ENCODE results near the gene PLD4.
"Not testable (repeated sequence)": the region's sequence is repeated elsewhere in the genome, so short reads cannot be mapped to it uniquely, and the experiment has no call there.

Gene PLD4

DNA sequence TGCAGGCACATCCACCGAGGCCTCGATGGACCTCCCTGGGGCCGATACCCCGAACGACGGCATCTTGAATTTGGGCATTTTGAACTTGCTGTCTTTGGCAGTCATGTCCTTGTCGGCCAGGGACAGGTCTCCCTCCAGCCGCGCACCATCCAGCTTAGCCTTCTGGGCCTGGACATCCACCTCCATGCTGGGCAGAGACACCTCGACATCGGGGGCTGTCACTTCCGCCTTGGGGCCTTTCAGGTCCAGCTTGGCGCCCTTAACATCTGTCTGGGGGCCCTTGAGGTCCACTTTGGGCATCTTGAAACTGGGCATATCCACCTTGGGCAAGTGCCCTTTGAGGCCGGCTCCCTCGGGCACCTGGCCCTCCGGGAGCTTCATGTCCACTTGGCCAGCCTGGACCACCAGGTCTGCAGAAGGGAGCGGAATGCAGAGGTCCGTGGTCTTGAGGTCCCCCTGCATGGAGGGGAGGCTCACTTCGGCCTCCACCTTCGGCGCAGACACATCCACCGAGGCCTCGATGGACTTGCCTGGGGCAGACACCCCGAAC, 24.8 kb downstream of the PLD4 start:
- H3K4me1 ChIP-seq (ENCODE audit: insufficient read depth, low read length); H3K4me3 ChIP-seq (ENCODE audit: low read length); H3K27ac ChIP-seq (ENCODE audit: low read length); H3K9me3 ChIP-seq (ENCODE audit: insufficient read depth, low read depth, low read length); H3K27me3 ChIP-seq (ENCODE audit: insufficient read depth, low read length); H3K9ac ChIP-seq (ENCODE audit: low read depth, low read length); H3K36me3 ChIP-seq (ENCODE audit: insufficient read depth, low read depth, low read length): not testable (repeated sequence)

DNA sequence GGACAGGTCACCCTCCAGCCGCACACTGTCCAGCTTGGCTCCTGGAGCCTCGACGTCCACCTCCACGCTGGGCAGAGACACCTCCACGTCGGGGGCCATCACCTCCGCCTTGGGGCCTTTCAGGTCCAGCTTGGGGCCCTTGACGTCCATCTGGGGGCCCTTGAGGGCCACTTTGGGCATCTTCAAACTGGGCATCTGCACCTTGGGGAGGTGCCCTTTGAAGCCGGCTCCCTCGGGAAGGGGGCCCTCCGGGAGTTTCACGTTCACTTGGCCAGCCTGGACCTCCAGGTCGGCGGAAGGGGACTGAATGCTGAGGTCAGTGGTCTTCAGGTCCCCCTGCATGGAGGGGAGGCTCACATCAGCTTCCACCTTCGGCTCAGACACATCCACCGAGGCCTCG, 25.3 kb downstream of the PLD4 start:
- H3K27me3 ChIP-seq (ENCODE audit: insufficient read depth, low read length), result no peaks in the 10 kb centered on the region
- no peaks in the 10 kb centered on the region for H3K4me1 ChIP-seq (ENCODE audit: insufficient read depth, low read length)
- H3K9me3 ChIP-seq (ENCODE audit: insufficient read depth, low read depth, low read length), result peaks cover 6% of the 10 kb centered on the region; the same call in 1 of the 2 replicates
- no peaks in the 10 kb centered on the region for H3K36me3 ChIP-seq (ENCODE audit: insufficient read depth, low read depth, low read length)
- H3K4me3 ChIP-seq (ENCODE audit: low read length), result no peak overlapping the region
- no peak overlapping the region for H3K27ac ChIP-seq (ENCODE audit: low read length)
- no peak overlapping the region for H3K9ac ChIP-seq (ENCODE audit: low read depth, low read length)

DNA sequence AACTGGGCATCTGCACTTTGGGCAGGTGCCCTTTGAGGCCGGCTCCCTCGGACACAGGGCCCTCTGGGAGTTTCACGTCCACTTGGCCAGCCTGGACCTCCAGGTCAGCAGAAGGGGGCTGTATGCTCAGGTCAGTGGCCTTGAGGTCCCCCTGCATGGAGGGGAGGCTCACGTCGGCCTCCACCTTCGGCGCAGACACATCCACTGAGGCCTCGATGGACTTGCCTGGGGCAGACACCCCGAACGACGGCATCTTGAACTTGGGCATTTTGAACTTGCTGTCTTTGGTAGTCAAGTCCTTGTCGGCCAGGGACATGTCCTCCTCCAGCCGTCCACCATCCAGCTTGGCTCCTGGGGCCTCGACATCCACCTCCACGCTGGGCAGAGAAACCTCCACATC, 26.0 kb downstream of the PLD4 start:
- H3K9me3 ChIP-seq (ENCODE audit: insufficient read depth, low read depth, low read length); H3K27ac ChIP-seq (ENCODE audit: low read length); H3K4me3 ChIP-seq (ENCODE audit: low read length); H3K9ac ChIP-seq (ENCODE audit: low read depth, low read length); H3K36me3 ChIP-seq (ENCODE audit: insufficient read depth, low read depth, low read length); H3K4me1 ChIP-seq (ENCODE audit: insufficient read depth, low read length); H3K27me3 ChIP-seq (ENCODE audit: insufficient read depth, low read length): not testable (repeated sequence)

DNA sequence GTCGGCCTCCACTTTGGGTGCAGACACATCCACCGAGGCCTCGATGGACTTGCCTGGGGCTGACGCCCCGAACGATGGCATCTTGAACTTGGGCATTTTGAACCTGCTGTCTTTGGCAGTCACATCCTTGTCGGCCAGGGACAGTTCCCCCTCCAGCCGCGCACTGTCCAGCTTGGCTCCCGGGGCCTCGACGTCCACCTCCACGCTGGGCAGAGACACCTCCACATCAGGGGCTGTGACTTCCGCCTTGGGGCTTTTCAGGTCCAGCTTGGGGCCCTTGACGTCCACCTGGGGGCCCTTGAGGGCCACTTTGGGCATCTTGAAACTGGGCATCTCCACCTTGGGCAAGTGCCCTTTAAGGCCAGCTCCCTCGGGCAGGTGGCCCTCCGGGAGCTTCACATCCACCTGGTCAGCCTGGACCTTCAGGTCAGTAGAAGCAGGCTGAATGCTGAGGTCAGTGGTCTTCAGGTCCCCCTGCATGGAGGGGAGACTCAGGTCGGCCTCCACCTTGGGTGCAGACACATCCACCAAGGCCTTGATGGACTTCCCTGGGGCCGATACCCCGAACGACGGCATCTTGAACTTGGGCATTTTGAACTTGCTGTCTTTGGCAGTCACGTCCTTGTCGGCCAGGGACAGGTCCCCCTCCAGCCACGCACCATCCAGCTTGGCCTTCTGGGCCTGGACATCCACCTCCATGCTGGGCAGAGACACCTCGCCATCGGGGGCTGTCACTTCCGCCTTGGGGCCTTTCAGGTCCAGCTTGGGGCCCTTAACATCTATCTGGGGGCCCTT, 27.4 kb downstream of the PLD4 start:
- H3K9ac ChIP-seq (ENCODE audit: low read depth, low read length); H3K9me3 ChIP-seq (ENCODE audit: insufficient read depth, low read depth, low read length); H3K4me1 ChIP-seq (ENCODE audit: insufficient read depth, low read length); H3K27me3 ChIP-seq (ENCODE audit: insufficient read depth, low read length); H3K36me3 ChIP-seq (ENCODE audit: insufficient read depth, low read depth, low read length); H3K4me3 ChIP-seq (ENCODE audit: low read length); H3K27ac ChIP-seq (ENCODE audit: low read length): not testable (repeated sequence)

DNA sequence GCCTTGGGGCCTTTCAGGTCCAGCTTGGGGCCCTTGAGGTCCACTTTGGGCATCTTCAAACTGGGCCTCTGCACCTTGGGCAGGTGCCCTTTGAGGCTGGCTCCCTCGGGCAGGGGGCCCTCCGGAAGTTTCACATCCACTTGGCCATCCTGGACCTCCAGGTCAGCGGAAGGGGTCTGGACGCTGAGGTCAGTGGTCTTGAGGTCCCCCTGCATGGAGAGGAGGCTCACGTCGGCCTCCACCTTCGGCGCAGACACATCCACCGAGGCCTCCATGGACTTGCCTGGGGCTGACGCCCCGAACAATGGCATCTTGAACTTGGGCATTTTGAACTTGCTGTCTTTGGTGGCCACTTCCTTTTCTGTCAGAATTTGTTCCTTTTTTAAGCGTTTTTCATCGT, 28.4 kb downstream of the PLD4 start:
- Histone ChIP-seq H3K36me3 (ENCODE audit: insufficient read depth, low read depth, low read length) (no peaks in the 10 kb centered on the region), H3K27ac (ENCODE audit: low read length) (no peak overlapping the region), H3K9ac (ENCODE audit: low read depth, low read length) (no peak overlapping the region), H3K27me3 (ENCODE audit: insufficient read depth, low read length) (no peaks in the 10 kb centered on the region), H3K4me1 (ENCODE audit: insufficient read depth, low read length) (no peaks in the 10 kb centered on the region), H3K4me3 (ENCODE audit: low read length) (no peak overlapping the region), H3K9me3 (ENCODE audit: insufficient read depth, low read depth, low read length) (peaks cover 2% of the 10 kb centered on the region; the same call in 1 of the 2 replicates)

DNA sequence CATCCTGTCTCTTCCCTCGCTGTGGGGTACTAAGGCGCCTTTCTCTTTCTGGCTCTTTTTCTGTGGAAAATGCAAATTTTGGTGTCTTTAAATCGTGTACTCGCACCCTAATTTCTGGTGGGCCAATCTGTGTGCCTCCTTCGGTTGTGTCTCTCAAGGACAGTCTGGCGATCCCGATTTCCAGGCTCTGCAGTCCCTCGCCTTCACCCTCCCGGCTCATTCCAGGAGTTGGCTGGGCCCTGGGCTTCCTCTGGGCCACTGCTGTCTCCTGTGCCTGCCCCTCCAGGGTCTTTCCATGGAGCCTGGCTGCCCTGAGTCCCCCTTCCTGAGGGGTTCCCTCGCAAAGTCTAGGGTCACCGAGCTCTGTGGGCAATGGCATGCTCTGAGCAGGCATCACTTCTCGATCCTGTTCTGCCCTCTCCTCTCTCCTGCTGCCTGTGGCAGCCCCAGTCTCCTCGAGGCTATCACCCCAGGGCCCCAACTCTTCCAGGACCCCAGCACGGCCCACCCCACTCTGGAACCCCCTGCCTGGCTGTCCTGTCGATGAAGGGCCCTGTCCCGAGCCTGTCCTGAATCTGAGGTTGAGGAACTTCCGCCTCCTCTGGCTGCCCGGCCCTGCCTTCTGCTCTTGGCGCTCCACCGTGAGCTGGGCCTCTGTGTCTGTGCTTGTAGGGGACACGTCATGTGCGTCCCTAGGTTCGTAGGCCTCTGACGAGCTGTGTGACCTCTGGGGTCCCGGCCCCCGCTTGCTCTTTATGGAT, 29.4 kb downstream of the PLD4 start:
- H3K9me3 ChIP-seq (ENCODE audit: insufficient read depth, low read depth, low read length), result no peaks in the 10 kb centered on the region
- H3K9ac ChIP-seq (ENCODE audit: low read depth, low read length), result no peak overlapping the region
- H3K27ac ChIP-seq (ENCODE audit: low read length), result no peak overlapping the region
- H3K4me1 ChIP-seq (ENCODE audit: insufficient read depth, low read length), result no peaks in the 10 kb centered on the region
- H3K27me3 ChIP-seq (ENCODE audit: insufficient read depth, low read length), result no peaks in the 10 kb centered on the region
- no peaks in the 10 kb centered on the region for H3K36me3 ChIP-seq (ENCODE audit: insufficient read depth, low read depth, low read length)
- no peak overlapping the region for H3K4me3 ChIP-seq (ENCODE audit: low read length)

DNA sequence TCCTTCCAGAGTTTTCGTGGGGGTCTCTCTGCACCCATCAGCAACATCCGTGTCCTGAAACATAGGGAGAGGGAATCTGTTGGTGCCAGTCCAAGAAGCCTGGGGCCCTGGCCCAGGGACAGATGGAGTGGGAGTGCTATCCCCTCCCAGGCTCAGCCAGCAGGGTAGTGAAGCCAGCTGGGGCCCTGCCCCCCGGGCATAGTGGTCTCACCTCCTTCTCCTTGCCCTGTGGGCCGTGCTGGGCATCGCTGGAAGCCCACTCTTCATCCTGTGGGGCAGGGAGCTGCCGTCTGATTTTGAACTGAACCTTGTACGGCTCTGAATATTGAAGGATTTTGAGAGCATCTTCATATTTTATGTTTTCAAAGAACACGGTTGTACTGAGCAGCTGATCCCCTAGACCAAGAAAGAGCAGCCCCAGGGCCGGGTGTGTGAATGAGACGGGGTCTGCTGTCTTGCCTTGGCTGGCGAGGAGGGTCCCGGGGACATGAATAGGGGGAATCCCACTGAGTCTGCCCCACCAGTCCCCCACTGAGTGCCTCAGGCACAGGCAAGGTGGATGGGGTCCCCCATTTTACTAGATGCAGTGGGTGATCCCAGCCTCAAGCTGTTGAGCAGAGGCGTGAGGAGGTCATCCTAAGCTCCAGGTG, 30.2 kb downstream of the PLD4 start:
- Histone ChIP-seq H3K4me1 (ENCODE audit: insufficient read depth, low read length) (no peaks in the 10 kb centered on the region), H3K27ac (ENCODE audit: low read length) (no peak overlapping the region), H3K27me3 (ENCODE audit: insufficient read depth, low read length) (no peaks in the 10 kb centered on the region), H3K9me3 (ENCODE audit: insufficient read depth, low read depth, low read length) (no peaks in the 10 kb centered on the region), H3K4me3 (ENCODE audit: low read length) (no peak overlapping the region), H3K36me3 (ENCODE audit: insufficient read depth, low read depth, low read length) (no peaks in the 10 kb centered on the region), H3K9ac (ENCODE audit: low read depth, low read length) (no peak overlapping the region)

DNA sequence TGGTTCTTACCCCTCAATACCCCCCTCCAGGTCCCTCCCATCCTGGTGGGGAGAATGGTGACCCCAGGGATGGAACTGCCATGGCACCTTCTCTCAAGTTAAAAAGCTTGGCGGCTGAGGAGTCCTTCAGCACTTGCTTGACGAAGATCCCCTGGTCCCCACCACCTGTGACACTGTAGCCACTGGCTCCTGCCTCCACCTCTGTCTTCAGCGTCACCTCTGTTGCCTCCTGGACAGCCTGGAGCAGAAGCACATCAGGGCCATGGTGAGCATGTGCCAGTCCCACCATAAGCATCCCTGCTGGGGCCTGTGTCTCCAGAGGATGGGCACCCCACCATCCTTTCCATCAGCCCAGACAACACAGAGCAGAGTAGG, 30.7 kb downstream of the PLD4 start:
- no peaks in the 10 kb centered on the region for H3K4me1 ChIP-seq (ENCODE audit: insufficient read depth, low read length)
- no peak overlapping the region for H3K9ac ChIP-seq (ENCODE audit: low read depth, low read length)
- no peak overlapping the region for H3K4me3 ChIP-seq (ENCODE audit: low read length)
- no peak overlapping the region for H3K27ac ChIP-seq (ENCODE audit: low read length)
- no peaks in the 10 kb centered on the region for H3K36me3 ChIP-seq (ENCODE audit: insufficient read depth, low read depth, low read length)
- H3K9me3 ChIP-seq (ENCODE audit: insufficient read depth, low read depth, low read length), result no peaks in the 10 kb centered on the region
- no peaks in the 10 kb centered on the region for H3K27me3 ChIP-seq (ENCODE audit: insufficient read depth, low read length)

DNA sequence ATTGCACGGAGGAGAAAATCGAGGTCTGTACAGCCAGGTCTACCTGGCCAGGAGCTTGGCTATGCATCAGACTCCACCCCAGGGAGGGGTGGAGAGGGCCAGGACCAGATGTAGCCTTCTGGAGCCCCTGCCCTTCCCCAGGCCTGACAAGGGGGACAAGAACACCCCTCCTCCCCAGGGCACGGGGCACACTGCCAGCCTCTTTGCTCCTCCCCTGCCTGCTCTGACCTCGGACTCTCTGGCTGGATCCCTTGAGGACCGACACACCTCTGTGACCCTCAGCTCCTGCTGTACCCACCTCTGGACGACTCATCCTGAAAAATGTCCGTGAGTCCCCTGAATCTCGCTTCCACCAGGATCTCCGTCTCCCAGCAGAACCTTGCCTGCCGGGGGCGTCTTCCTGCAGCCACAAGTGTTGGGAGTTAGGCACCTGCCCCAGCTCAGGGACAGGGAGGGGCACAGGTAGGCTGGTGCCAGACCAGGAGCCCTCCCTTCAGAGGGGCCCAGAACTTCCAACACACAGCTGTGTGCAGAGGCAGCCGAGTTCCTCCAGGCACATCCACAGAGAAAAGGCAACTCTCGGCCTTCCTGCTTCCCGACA, 31.7 kb downstream of the PLD4 start:
- no peaks in the 10 kb centered on the region for H3K9me3 ChIP-seq (ENCODE audit: insufficient read depth, low read depth, low read length)
- H3K4me3 ChIP-seq (ENCODE audit: low read length), result no peak overlapping the region
- no peaks in the 10 kb centered on the region for H3K27me3 ChIP-seq (ENCODE audit: insufficient read depth, low read length)
- H3K9ac ChIP-seq (ENCODE audit: low read depth, low read length), result no peak overlapping the region
- no peak overlapping the region for H3K27ac ChIP-seq (ENCODE audit: low read length)
- H3K36me3 ChIP-seq (ENCODE audit: insufficient read depth, low read depth, low read length), result no peaks in the 10 kb centered on the region
- H3K4me1 ChIP-seq (ENCODE audit: insufficient read depth, low read length), result no peaks in the 10 kb centered on the region

DNA sequence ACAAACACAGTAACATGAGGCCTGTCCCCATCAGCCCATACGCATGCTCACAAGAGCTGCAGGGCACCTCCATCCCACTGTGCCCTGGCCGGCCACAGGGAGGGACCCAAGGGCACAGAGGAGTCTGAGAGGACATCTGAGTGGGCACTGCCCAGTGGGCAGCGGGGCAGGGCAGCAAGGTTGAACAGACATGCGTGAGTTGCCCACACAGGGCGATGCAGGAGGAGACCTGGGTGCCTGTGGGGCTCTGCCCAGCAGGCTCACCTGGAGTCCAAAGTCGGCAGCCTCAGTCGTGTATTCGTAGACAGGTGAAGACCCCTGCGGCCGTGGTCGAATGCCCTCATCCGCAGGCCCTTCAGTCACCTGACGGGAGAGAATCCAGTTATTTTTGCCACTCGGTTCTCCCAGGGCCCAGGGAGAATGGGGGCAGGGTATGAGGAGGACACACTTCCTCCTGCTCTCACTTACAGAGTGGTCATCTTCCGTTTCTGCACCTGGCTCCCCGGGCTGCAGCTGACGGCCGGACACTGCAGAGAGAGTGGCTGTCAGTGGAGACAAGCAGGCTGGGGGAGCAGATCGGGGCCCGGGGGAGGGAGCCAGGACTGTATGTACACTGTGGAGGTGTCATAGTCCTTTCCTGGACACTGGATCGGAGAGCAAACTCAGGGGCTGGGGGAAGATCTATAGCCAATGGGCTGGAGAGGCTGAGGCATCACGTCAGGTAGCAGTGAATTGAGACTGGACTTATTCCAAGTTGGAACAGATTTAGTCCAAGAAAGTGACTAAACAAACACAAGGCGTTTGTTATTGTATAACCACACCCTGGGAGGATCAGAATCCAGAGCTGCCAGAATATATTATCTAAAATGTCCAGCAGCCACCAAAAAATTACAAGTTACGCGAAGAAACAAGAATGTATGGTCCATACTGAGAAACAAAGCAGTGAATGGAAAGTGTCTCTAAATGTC, 32.8 kb downstream of the PLD4 start:
- H3K4me1 ChIP-seq (ENCODE audit: insufficient read depth, low read length), result no peaks in the 10 kb centered on the region
- no peak overlapping the region for H3K9ac ChIP-seq (ENCODE audit: low read depth, low read length)
- H3K27ac ChIP-seq (ENCODE audit: low read length), result no peak overlapping the region
- H3K4me3 ChIP-seq (ENCODE audit: low read length), result no peak overlapping the region
- H3K27me3 ChIP-seq (ENCODE audit: insufficient read depth, low read length), result no peaks in the 10 kb centered on the region; the same call in 1 of the 2 replicates
- H3K36me3 ChIP-seq (ENCODE audit: insufficient read depth, low read depth, low read length), result no peaks in the 10 kb centered on the region
- H3K9me3 ChIP-seq (ENCODE audit: insufficient read depth, low read depth, low read length), result no peaks in the 10 kb centered on the region

DNA sequence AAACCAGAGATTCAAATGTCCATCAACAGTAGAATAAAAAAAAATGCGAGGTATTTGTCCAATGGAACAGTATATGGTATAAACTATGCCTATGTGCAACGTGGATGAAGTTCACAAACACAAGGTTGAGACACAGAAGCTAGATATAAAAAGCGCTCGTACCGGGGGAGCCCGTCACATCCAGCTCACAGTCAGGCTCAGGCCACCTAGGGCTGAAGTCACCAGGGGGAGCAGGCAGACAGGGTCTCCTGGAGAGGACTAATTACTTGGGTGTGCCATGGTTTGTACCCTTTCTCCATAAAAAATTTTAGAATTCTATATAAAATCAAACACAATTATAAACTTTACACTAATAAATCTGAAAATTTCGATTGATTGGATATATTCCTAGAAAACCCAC, 39.9 kb downstream of the PLD4 start:
- Histone ChIP-seq H3K9me3 (ENCODE audit: insufficient read depth, low read depth, low read length) (no peaks in the 10 kb centered on the region), H3K4me1 (ENCODE audit: insufficient read depth, low read length) (peaks cover 10% of the 10 kb centered on the region; the same call in 1 of the 2 replicates), H3K9ac (ENCODE audit: low read depth, low read length) (no peak overlapping the region), H3K27me3 (ENCODE audit: insufficient read depth, low read length) (peaks cover 36% of the 10 kb centered on the region), H3K36me3 (ENCODE audit: insufficient read depth, low read depth, low read length) (no peaks in the 10 kb centered on the region), H3K27ac (ENCODE audit: low read length) (no peak overlapping the region), H3K4me3 (ENCODE audit: low read length) (no peak overlapping the region)

Data from iPS-20b (cell line).